ENCODE measurements around the gene C6orf163. TPM values are rescaled to one million over a fixed set of nuclear protein-coding genes. Genes with fewer than 3 reads are reported as not detected.
A peak's percentile ranks its signal among the peaks of the same experiment; 100 is the strongest.

The C6orf163 gene
- total RNA-seq, 1 experiment from 2014 or later = 1.2 TPM

- H3K4ac ChIP-seq (ENCODE audit: low read depth, low read length) = no peak overlapping the region
- no peaks in the 10 kb centered on the region for H3K9me3 ChIP-seq (ENCODE audit: control insufficient read depth, low read depth, low read length)
- no peak overlapping the region for H2BK5ac ChIP-seq (ENCODE audit: insufficient read length, low read length)
- H3K79me1 ChIP-seq (ENCODE audit: insufficient read depth, low read depth, low read length, poor library complexity, severe bottlenecking) = no peaks in the 10 kb centered on the region
- no peaks in the 10 kb centered on the region for H3K27me3 ChIP-seq (ENCODE audit: insufficient read depth, low read length)
- no peaks in the 10 kb centered on the region for H3K79me2 ChIP-seq (ENCODE audit: insufficient read depth, low read length)
- TF ChIP-seq, protein P1, sequence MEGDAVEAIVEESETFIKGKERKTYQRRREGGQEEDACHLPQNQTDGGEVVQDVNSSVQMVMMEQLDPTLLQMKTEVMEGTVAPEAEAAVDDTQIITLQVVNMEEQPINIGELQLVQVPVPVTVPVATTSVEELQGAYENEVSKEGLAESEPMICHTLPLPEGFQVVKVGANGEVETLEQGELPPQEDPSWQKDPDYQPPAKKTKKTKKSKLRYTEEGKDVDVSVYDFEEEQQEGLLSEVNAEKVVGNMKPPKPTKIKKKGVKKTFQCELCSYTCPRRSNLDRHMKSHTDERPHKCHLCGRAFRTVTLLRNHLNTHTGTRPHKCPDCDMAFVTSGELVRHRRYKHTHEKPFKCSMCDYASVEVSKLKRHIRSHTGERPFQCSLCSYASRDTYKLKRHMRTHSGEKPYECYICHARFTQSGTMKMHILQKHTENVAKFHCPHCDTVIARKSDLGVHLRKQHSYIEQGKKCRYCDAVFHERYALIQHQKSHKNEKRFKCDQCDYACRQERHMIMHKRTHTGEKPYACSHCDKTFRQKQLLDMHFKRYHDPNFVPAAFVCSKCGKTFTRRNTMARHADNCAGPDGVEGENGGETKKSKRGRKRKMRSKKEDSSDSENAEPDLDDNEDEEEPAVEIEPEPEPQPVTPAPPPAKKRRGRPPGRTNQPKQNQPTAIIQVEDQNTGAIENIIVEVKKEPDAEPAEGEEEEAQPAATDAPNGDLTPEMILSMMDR (conservative IDR thresholded peaks at IDR 0.05) = no peak
- H3K4me1 ChIP-seq (ENCODE audit: insufficient read depth, low read length) = no peaks in the 10 kb centered on the region
- no peak overlapping the region for H3K56ac ChIP-seq (ENCODE audit: insufficient read length, low read depth, low read length)
- H4K8ac ChIP-seq (replicated peaks; ENCODE audit: insufficient read length, low read depth, low read length) = no peak overlapping the region
- H3K23ac ChIP-seq (ENCODE audit: insufficient read length, low read depth, low read length) = no peak overlapping the region
- no peak overlapping the region for H2AK5ac ChIP-seq (ENCODE audit: insufficient read length, low read length)
- H4K91ac ChIP-seq (ENCODE audit: insufficient read length, low read depth, low read length) = no peak overlapping the region
- no CpG with 5 or more reads among the region's 3 CpGs for WGBS (ENCODE audit: extremely low coverage, insufficient read length, low lambda C conversion rate)
- Mint-ChIP-seq H3K9me3 (no peaks in the 10 kb centered on the region; a peak in 1 of 5 replicates), H3K4me3 (no peak overlapping the region), H3K36me3 (ENCODE audit: insufficient read depth in 1 of 3, low read depth in 3 of 3) (no peaks in the 10 kb centered on the region), H3K27ac (no peak overlapping the region), H3K4me1 (peaks cover 0 to 5% of the 10 kb centered on the region in 2 experiments; a peak in 1 of 4 replicates), H3K27me3 (ENCODE audit: low read depth) (no peaks in the 10 kb centered on the region)
- no peak overlapping the region for H3K27ac ChIP-seq (ENCODE audit: insufficient read length, low read depth, low read length)
- H2AFZ ChIP-seq (ENCODE audit: low read length) = no peak overlapping the region
- DNase-seq = peak; percentile 35
- no peaks in the 10 kb centered on the region for H4K20me1 ChIP-seq (ENCODE audit: control insufficient read depth, insufficient read depth, insufficient read length)
- H3K9ac ChIP-seq (ENCODE audit: extremely low read depth, insufficient read length, low read length) = no peak overlapping the region
- no peak overlapping the region for H3T11ph ChIP-seq (ENCODE audit: low read length)
- no peaks in the 10 kb centered on the region for H3K23me2 ChIP-seq (ENCODE audit: insufficient read length, low read depth, low read length, poor library complexity, severe bottlenecking)
- H3K14ac ChIP-seq (ENCODE audit: insufficient read depth, low read length) = no peak overlapping the region
- H2BK12ac ChIP-seq (ENCODE audit: insufficient read length, low read depth, low read length) = no peak overlapping the region
- no peak overlapping the region for H3K18ac ChIP-seq (ENCODE audit: insufficient read length, low read depth, low read length)
- H4K5ac ChIP-seq (ENCODE audit: insufficient read length, low read depth, low read length) = no peak overlapping the region
- H2BK20ac ChIP-seq (ENCODE audit: low read depth, low read length, poor library complexity, severe bottlenecking) = no peak overlapping the region
- no peak overlapping the region for H2BK120ac ChIP-seq (ENCODE audit: low read depth, low read length, poor library complexity, severe bottlenecking)
- H3K4me2 ChIP-seq (ENCODE audit: insufficient read depth, insufficient read length, low read length) = no peak overlapping the region
- H2BK15ac ChIP-seq (ENCODE audit: low read depth, low read length) = no peak overlapping the region
Measured at GRCh38 chr6:87357479-87358196, 13.0 kb downstream of the C6orf163 start.

Measured in H9 (cell line).